ENCODE data around the gene CTDSPL2.
"Not testable (repeated sequence)": the region's sequence is repeated elsewhere in the genome, so short reads cannot be mapped to it uniquely, and the experiment has no call there.

CTDSPL2 gene

DNA sequence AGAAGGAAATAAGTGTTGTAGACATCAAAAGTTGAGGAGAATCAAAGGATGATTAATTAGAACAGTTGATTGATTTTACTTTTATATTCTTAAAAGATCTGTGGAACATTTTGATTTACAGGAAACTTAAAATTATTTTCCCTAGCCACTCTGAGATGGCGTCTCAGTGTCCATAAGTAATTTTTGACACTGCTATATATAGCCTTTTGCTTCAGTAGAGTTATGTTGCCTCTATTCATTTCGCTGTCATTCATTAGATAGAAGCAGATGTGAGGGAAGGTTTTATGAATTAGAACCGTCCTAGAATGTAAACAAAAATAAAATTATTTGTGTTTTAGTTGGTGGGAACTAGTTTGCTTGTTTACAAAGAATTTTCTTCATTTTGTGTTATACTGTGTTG, 58.5 kb downstream of the CTDSPL2 start:
- DNase-seq, result no peak

DNA sequence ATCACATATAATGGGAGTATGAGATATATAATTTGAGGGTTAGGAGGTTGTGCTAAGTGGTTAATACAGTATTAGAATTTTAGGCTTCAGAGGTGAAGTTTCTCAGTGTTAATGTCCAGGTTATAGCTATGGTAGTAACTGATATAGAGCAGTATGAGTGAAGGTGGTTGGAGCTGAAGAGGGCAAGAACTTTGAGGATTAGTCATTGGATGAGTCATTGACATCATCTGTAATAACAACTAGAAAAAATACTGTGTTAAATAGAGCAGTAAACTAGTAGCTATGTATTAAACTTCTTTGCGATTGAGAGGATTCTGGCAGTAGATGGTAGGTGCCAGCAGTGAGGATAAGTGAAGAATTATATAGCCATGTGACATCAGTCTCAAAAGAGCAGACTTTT, 62.0 kb downstream of the CTDSPL2 start:
- no peak for DNase-seq

DNA sequence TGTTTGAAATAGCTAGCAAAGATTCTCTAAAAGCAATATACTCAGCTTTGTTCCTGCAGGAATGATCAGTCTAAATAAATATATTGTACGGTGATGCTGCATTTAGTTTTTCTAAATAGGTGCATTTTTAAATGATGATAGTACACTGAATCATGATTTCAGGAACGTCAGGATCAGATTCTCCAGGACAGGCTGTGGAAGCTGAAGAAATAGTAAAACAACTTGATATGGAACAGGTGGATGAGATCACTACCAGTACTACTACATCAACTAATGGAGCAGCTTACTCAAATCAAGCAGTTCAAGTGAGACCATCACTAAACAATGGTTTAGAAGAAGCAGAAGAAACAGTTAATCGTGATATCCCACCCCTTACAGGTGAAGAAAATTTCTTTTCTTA, 63.2 kb downstream of the CTDSPL2 start:
- DNase-seq, result no peak

DNA sequence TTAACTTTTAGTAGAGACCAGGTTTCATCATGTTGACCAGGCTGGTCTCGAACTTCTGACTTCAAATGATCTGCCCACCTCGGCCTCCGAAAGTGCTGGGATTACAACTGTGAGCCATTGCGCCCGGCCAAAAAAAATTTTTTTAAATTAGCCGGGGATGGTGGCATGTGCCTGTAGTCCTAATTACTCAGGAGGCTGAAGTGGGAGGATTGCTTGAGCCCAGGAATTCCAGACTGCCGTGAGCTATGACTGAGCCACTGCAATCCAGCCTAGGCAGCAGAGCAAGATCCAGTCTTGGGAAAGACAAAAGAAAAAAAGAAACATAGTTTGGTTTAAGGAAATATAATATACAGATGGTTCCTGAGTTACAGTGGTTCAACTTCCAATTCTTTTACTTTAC, 64.6 kb downstream of the CTDSPL2 start:
- DNase-seq, result no peak

DNA sequence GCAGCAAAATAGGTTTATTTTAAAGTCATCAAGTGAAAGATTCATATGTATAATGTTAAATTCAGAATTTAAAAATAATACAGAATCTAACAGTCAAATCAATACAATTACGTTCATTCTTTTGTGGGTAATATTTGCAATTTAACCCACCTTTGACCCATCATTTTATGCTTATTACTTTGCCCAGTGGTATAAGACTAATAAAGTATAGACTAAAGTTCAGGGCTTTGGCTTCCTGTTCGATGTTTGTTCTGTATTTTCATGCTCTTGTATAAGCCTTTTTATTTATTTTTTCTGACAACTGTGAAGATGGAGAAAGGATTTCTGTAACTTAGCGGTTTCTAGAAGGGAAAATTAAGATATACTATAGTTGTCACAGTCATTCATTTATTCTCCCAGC, 65.2 kb downstream of the CTDSPL2 start:
- no peak for DNase-seq

DNA sequence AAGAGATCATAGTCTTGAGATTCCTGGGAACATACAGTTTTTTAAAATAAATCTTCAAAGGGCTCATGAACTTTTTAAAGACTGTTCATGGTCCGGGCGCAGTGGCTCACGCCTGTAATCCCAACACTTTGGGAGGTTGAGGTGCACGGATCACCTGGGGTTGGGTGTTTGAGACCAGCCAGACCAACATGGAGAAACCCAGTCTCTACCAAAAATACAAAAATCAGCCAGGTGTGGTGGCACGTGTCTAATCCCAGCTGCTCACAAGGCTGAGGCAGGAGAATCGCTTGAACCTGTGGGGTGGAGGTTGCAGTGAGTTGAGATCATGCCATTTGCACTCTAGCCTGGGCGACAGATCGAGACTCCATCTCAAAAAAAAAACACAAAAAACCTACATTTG, 68.1 kb downstream of the CTDSPL2 start:
- no peak for DNase-seq

DNA sequence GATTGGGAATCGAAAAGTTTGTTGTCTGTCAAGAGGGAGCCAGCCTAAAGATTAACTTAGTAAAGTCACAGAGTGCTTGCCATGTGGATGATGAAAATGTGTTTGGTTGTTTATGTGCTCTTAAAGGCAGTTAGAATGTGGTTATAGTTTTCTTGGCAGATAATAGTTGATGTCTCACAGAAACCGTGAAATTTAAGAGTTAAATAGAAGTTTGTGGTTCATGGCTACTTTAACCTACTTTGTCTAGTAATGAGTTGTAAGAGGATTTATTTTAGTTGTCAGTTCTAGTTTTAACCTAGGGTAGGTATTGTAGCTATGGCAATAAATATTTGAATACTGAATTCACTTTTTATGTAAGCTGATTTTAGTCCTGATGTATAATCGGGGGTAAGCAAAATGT, 73.1 kb downstream of the CTDSPL2 start:
- no peak for DNase-seq

DNA sequence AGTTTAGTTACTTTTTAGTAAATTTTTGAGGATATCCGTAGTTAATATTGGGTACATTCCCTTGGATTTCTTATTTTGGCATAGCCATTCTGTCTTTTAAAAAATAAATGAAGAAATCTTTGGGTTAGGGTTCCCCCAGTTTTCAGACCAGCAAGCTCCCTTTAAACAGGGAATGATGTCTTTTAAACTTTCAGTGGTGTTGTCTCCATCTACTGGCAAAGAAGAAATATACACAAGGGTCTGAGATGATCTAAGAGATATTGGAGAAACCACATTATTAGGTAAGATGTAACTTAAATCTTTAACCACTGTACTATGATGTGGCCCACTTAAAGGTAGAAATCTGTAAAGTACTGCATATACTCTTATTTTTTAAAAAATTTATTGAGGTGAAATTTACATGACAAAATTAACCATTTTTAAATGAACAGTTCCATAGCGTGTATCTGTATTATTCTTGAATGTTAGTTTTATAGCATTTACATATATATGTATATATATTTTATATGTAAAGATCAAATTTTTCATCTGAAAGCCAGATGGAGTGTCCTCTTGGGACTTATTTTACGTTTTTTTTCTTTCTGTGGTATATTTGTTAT, 74.4 kb downstream of the CTDSPL2 start:
- DNase-seq, result no peak

DNA sequence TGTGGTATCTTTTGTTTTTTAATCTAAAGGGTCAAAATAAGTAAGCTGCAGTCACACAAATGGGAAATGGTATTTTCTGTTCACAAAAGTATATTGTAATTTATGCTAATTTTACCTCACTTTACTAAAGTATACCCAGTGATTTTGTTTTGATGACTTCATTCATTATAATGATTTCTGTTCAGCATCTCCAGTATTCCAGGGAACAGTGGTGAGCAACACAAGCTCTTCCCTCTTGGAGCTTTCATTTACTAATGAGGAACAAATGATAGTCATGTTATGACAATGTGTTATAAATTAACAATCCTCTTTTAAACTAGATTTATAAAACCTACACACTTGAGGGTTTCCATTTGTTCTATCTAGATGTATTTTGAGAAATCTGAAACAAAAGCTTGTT, 89.0 kb downstream of the CTDSPL2 start:
- DNase-seq, result no peak

DNA sequence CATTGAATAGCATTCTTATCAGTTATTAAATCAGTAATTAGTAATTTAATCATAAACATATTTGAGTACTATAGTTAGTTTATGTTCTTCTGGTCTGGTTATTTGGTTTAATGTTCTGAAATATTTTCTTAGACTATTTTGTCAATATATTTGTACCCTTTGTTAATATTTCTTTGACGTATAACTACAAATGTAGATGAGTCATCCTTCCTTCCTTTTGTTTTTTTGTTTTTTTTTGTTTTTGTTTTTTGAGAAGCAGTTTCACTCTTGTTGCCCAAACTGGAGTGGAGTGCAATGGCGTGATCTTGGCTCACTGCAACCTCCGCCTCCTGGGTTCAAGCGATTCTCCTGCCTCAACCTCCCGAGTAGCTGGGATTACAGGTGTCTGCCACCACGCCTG, 92.1 kb downstream of the CTDSPL2 start:
- no peak for DNase-seq

DNA sequence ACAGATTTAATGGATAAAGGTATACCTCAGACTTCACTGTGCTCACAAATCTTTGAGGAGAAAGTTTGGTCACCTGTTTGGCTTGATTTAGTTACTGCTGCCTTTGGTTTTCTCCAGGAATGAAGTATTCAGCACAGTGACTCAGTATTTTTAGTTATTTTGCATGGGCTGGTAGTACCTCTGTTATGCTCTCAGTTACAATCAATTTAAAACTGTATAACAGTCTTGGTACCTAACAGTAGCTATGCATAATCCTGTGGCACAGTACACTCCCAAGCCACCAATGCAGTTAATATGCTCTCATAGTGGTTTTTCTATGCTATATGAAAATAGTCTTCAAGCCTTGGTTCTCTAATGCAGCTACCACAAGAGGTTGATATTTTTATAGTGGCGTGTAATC, 97.6 kb downstream of the CTDSPL2 start:
- no peak for DNase-seq

DNA sequence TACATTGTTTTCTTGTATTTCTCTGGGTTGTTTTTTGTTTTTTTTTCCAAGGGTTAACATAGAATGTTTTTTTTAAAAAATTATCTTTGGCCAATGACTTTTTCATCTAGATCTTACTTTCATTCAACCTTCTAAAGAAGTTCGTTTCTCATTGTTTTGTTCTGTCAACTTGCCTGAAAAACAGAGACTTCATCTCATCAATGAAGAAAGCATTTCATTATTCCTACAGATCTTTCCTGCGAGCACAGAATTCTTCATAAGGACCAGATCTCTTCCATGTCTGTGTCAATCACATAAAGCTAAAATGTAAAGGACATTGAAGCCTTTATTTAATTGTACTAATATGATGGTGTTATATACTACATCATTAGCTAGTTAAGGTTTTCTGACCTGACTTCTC, 99.8 kb downstream of the CTDSPL2 start:
- no peak for DNase-seq

DNA sequence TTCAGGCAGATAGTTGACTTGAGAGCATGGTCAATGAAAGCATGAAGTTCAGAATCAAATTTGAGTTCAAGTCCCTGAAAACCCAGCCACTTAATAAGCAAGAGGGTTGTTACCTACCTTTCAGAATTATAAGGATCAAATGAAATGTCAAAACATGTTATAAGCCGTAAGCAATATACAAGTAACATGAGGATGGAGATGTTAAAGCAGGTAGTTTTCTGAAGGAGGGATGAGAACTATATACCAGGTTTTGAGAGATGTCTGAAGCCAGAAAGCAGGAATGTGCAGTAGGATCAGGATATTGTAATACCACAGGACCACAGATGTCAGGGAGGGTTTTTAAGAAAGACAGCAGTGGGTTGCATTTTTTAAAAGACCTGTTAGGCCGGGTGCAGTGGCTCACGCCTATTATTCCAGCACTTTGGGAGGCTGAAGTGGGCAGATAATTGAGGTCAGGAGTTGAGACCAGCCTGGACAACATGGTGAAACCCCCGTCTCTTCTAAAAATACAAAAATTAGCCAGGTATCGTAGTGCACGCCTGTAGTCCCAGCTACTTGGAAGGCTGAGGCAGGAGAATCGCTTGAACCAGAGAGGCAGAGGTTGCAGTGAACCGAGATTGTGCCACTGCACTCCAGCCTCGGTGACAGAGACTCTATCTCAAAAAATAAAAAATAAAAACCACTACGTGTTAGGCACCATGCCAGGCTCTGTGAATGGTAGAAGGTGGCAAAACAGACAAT, 102.6 kb downstream of the CTDSPL2 start:
- no peak for DNase-seq

DNA sequence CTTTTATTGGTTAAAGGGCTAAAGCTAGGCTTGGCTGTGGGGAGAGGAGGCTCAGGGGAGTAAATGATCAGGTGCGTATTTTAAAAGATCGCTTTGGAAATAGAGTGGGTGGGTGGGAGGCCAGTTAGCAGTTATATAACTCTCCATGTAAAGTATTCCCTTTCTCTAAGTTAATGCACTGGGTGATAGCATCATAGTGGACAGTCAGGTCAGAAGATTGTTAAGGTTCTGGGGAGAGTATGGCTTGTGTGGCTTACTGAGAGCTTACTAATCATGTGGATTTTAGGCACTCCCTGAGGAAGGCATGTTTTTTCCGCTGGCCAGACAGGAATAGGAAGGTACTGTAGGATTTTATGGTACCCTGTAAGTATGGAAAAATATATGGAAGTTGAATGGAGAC, 103.2 kb downstream of the CTDSPL2 start:
- DNase-seq, result no peak

DNA sequence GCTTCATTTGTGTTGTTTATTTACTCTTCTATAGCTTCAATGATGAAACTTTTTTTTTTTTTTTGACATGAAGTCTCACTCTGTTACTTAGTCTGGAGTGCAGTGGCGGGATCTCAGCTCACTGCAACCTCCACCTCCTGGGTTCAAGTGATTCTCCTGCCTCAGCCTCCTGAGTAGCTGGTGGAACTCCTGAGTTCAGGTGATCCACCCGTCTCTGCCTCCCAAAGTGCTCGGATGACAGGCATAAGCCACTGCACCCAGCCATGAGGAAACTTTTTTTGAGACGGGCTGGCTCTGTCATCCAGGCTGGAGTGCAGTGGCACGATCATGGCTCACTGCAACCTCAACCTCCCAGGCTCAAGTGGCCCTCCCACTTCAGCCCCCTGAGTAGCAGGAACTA, 104.8 kb downstream of the CTDSPL2 start:
- not testable (repeated sequence) for DNase-seq

DNA sequence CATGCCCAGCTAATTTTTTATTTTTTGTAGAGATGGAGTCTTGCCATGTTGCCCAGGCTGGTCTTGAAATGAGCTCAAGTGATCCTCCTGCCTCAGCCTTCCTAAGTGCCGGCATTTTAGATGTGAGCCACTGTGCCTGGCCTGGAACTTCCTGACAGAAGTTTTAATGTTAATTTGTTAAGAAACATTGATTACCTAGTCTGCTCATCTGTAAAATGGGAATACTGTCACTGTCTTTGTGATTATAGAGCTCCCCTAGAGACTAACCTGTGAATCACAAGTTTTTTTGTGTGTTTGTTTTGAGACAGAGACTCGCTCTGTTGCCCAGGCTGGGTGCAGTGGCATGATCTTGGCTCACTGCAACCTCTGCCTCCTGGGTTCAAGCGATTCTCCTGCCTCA, 105.3 kb downstream of the CTDSPL2 start:
- no peak for DNase-seq

DNA sequence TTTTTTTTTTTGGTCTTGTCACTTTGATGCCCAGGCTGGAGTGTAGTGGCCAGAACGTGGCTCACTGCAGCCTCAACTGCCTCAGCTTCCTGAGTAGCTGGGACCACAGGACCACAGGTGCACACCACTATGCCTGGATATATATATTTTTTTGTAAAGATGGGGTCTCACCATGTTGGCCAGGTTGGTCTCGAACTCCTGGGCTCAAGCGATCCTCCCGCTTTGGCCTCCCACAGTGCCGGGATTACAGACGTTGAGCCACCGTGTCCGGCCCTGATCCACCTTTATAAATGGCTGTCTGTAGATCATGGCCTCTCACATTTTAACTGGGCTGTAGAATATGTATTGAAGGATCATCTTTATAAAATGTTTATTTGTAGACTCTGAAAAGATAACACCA, 107.7 kb downstream of the CTDSPL2 start:
- no peak for DNase-seq

DNA sequence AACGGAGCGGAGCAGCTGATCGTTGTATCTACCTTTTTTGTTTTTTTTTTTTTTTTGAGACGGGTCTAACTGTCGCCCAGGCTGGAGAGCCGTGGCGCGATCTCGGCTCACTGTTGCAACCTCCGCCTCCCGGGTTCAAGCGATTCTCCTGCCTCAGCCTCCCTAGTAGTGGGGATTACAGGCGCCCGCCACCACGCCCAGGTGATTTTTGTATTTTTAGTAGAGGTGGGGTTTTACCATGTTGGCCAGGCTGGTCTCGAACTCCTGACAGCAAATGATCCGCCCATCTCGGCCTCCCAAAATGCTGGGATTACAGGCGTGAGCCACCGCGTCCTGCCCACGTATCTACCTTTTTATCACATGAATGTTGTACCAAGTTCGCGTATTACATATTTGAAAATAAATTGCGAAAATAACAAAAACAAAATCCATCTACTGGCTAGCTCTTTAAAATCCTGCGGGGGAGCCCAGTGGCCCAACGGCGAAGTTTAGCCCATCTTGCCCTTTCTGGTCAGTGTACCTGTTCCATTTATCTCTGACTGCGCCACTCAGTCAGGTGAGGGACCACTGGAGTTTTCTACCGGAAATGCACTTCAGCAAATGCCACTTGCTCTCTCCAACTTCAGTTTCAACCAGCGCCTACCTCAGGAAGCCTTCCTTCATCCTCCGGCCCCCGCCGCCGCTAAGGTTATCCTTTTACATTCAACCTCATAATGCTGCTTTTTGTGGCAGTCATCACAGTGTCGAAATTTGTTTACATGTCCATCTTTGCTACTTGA, 108.3 kb downstream of the CTDSPL2 start:
- DNase-seq, result peak; percentile 34 to 44

DNA sequence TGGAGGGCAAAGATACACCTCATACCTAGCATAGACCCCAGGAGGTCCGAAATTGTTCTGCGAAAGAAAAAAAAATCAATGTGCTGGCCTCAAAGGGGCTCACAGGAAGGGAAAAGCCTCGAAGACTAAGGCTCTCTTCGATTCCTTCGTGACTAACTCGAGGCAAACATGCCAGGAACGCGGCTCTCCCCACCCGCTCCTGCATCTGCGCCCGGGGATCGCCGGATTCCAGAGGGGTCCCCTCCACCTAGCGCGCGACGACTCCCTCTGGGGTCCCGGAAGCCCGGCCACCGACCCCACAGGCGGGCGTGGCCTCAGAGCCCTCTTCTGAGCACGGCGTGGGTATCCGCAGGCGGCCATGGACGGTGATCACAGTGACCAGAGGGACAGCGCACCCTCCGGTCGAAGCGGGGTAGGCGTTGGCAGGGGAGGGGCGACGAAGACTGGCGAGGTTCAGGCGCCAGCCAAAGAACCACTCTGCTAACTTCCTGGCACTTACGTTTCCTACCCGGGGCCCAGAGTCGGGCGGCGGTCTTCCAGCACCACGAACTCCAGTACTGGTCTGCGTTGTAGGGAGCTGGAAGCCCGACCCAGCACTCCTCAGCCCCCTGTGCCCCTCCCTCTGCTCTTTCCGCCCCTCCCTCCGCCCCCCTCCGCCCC, 109.0 kb downstream of the CTDSPL2 start:
- DNase-seq, result no peak

DNA sequence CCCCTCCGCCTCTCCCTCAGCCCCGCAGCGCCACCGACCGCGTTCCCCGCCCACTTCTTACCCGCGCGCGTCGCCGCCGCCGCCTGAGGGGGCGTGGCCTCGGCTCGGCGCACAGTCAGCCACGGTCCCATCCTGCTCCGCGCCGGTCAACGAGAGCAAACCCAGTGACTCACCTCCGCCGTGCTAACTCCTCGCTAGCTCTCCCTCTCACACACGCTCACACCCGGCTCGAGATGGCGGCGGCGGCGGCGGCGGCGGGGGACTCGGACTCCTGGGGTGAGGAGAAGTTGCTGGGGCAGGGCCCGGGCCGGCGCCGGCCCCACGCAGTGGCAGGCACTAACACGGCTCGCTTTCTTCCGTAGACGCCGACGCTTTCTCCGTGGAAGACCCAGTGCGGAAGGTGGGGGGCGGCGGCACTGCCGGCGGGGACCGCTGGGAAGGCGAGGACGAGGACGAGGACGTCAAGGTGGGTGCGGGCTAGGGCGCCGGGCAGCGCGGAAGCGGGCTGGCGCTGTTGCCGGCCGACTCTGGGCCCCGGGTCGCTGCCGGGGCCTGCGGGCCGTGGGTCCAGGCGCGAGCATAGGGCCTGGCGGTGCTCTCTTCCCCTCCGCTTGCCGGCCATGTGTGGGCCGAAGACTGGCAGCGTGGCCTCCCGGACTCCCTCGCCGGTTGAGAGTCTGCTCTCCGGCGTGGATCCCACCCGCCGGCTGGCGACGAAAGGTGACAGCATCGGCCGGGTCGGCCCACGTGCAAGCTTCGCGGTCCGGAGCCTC, 109.7 kb downstream of the CTDSPL2 start, which contains the start of gene EIF3J:
Gene EIF3J, plus strand, starts transcription at position 186 of the 773 bp plus-strand sequence. Its CDS starts 48 bp downstream, at position 234.
- DNase-seq, result peak; percentile 92 to 94

DNA sequence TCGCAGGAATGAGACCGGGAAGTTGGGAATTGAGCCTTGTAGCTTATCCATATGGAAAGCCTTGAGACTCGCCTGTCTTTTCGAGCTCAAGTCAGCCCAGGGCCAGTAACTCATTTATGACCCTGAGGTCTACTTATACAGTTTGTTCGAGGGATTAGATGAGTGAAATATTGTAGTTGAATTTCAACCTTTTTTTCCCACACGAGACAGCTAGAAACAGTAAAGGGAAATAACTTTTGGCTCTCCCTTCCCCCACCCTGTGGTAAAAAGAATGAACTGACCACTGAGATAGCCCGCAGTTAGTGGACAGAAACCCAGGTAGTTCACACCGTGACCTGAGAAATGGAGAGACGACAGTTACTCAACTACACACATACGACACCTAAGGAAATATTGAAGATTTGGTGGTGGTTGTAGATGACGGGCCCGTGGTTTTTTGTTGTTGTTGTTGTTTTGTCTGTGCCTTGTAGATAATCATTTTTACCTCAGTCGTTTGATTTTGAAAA, 110.4 kb downstream of the CTDSPL2 start:
- DNase-seq, result no peak

DNA sequence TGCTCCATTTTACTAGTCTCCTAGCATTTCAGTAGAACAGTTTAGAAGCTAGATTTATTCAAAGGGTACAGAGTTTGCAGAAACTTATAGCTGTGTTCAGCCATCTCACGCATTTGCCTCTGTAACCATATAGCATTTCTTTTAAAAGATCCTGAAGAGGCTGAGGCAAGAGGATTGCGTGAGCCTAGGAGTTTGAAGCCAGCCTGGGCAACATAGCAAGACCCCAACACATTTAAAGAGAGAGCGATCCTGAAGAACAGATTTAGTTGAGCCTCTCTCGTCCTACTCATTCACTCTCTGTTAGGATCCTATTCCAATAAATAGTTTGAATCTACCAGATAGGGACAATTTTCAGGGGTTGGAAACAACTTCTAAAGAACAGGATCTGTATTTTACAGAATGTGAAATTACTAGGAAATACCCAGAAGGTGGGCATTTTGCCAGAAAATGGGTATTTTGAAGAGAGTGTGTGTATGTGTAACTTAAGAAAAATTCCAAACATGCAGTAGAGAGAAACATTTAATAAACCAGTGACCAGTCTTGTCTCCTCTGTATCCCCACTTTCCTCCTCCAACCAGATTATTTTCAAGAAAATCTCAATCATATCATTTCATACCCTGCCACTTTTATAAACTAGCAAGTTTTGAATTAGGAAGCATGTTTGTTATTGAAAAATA, 114.0 kb downstream of the CTDSPL2 start:
- DNase-seq, result no peak
